GM19240 (cell line): ENCODE measurements around the gene YWHAH.

ENCODE experiments used
- DNase-seq: peaks from one replicate; pipeline ENCODE4 v3.0.0; 2011; ENCODE audit warnings: low spot score; ENCODE audit not compliant: insufficient read length

YWHAH gene

GRCh38 chr22:31923136-31923535 is 21.2 kb upstream of the YWHAH start:
- DNase-seq, result no peak

GRCh38 chr22:31923747-31924146 is 20.6 kb upstream of the YWHAH start:
- DNase-seq, result no peak

GRCh38 chr22:31925056-31925455 is 19.3 kb upstream of the YWHAH start:
- DNase-seq, result no peak

GRCh38 chr22:31926024-31926423 is 18.3 kb upstream of the YWHAH start:
- DNase-seq, result no peak

GRCh38 chr22:31926969-31927368 is 17.4 kb upstream of the YWHAH start:
- DNase-seq, result no peak

- no peak for DNase-seq
These were observed 16.8 kb upstream of the YWHAH start for GRCh38 chr22:31927562-31927961.

GRCh38 chr22:31929167-31929930 is 15.0 kb upstream of the YWHAH start:
- no peak for DNase-seq

- no peak for DNase-seq
These were observed 11.5 kb upstream of the YWHAH start for GRCh38 chr22:31932863-31933262.

- no peak for DNase-seq
These were observed 10.9 kb upstream of the YWHAH start for GRCh38 chr22:31933406-31933805.

GRCh38 chr22:31933816-31934482 is 10.4 kb upstream of the YWHAH start:
- no peak for DNase-seq

- no peak for DNase-seq
These were observed 8.2 kb upstream of the YWHAH start for GRCh38 chr22:31935961-31936635.

- no peak for DNase-seq
These were observed 7.0 kb upstream of the YWHAH start for GRCh38 chr22:31937341-31937740.

GRCh38 chr22:31938296-31938695 is 6.0 kb upstream of the YWHAH start:
- no peak for DNase-seq

- no peak for DNase-seq
These were observed 3.8 kb upstream of the YWHAH start for GRCh38 chr22:31940506-31940905.

GRCh38 chr22:31942091-31942490 is 2.2 kb upstream of the YWHAH start:
- DNase-seq, result no peak

- no peak for DNase-seq
These were observed 943 bp upstream of the YWHAH start for GRCh38 chr22:31943206-31943977.

- DNase-seq, result no peak
These were observed 536 bp downstream of the YWHAH start for GRCh38 chr22:31944700-31945442.

GRCh38 chr22:31945443-31945855 is 1.1 kb downstream of the YWHAH start:
- no peak for DNase-seq

- no peak for DNase-seq
These were observed 1.8 kb downstream of the YWHAH start for GRCh38 chr22:31945971-31946680.

- DNase-seq, result no peak
These were observed 3.0 kb downstream of the YWHAH start for GRCh38 chr22:31947296-31947695.
